Lower leg skin (tissue), 3 donors: ENCODE results near the gene TPSAB1.
"Not testable (repeated sequence)": the region's sequence is repeated elsewhere in the genome, so short reads cannot be mapped to it uniquely, and the experiment has no call there.

Source experiments
- CTCF ChIP-seq, 3 donors: fragments of 450-650 bp; IDR thresholded peaks; one replicate each; pipeline ENCODE4 v1.5.1; 2016; ENCODE audit warnings: antibody characterized with exemption in 3 of 3, mild to moderate bottlenecking in 3 of 3, moderate library complexity in 2 of 3
- POLR2A ChIP-seq, 2 donors: fragments of 450-650 bp; IDR thresholded peaks; one replicate each; pipeline ENCODE4 v1.6.1; 2016 to 2017; ENCODE audit warnings: antibody characterized with exemption in 2 of 2, mild to moderate bottlenecking in 1 of 2, moderate library complexity in 1 of 2

- TF ChIP-seq POLR2A, CTCF (IDR thresholded peaks at IDR 0.05): not testable (repeated sequence)
Observed at GRCh38 chr16:1269418-1269817, 28.9 kb downstream of the TPSAB1 start.
